H1 (cell line): ENCODE results near the gene SPP1. TPM values are rescaled to one million over a fixed set of nuclear protein-coding genes. Genes with fewer than 3 reads are reported as not detected.

Experiments used
- EP300 ChIP-seq, 2 experiments: IDR thresholded peaks; 1 replicate in 1 of 2; 2 replicates in 1 of 2; pipeline ENCODE4 v1.6.1; 2011 to 2012; ENCODE audit warnings: low read depth in 2 of 2, low read length in 2 of 2, mild to moderate bottlenecking in 2 of 2, borderline replicate concordance in 1 of 2, inconsistent platforms in 1 of 2, moderate library complexity in 1 of 2
- JUN ChIP-seq: IDR thresholded peaks from 2 replicates; pipeline ENCODE4 v1.6.1; 2011; ENCODE audit warnings: low read depth, mild to moderate bottlenecking, improper control_type of control experiment, low read length
- KDM4A ChIP-seq: IDR thresholded peaks from one replicate; pipeline ENCODE4 v1.7.1; 2012; ENCODE audit warnings: low read depth, mild to moderate bottlenecking, moderate library complexity, low read length, inconsistent platforms; ENCODE audit not compliant: severe bottlenecking
- POLR2AphosphoS5 ChIP-seq: IDR thresholded peaks from 2 replicates; pipeline ENCODE4 v1.6.1; 2011; ENCODE audit warnings: low read depth, low read length
- RFX5 ChIP-seq: IDR thresholded peaks from 2 replicates; pipeline ENCODE4 v1.6.1; 2011; ENCODE audit warnings: low read depth, low read length, improper control_type of control experiment, borderline replicate concordance
- TAF7 ChIP-seq: optimal IDR thresholded peaks from 2 replicates; pipeline ENCODE3; 2011; ENCODE audit warnings: low read depth, mild to moderate bottlenecking, inconsistent platforms, low read length, moderate library complexity, borderline replicate concordance
- TEAD4 ChIP-seq: IDR thresholded peaks from 2 replicates; pipeline ENCODE4 v1.6.1; 2012; ENCODE audit warnings: low read depth, low read length, inconsistent platforms, mixed read lengths
- polyA plus RNA-seq, 7 experiments: library from polyadenylated mRNA; depleted of rRNA in 3 of 7; stranded (reverse) in 5 of 7; unstranded in 2 of 7; fragments of >200 nt in 5 of 7; fragments of 200-250 nt in 2 of 7; gene quantifications; 1 replicate in 5 of 7; 2 replicates in 1 of 7; 4 replicates in 1 of 7; pipeline versions ENCODE4 v1.2.1 to v1.2.3, GENCODE V29; 2011 to 2013; ENCODE audit warnings: missing spikeins in 2 of 7, mixed read lengths in 2 of 7
- total RNA-seq: library from RNA; stranded (reverse); fragmentation: NEBNext Ultra II Directional; extraction: Animal tissue kit (Norgen Biotek cat#: 25700); gene quantifications from 2 replicates; pipeline ENCODE4 v1.2.1, GENCODE V29; 2021
- TF ChIP-seq, protein P1 (sequence below): IDR thresholded peaks from 2 replicates; pipeline ENCODE4 v1.6.1; 2012; ENCODE audit warnings: inconsistent platforms

SPP1 gene
- total and polyA plus RNA-seq, 2 of the 8 experiments (the other 6 are each of a cell fraction or from before 2014, with no cell fraction given): 13.7 to 26.5 TPM

DNA sequence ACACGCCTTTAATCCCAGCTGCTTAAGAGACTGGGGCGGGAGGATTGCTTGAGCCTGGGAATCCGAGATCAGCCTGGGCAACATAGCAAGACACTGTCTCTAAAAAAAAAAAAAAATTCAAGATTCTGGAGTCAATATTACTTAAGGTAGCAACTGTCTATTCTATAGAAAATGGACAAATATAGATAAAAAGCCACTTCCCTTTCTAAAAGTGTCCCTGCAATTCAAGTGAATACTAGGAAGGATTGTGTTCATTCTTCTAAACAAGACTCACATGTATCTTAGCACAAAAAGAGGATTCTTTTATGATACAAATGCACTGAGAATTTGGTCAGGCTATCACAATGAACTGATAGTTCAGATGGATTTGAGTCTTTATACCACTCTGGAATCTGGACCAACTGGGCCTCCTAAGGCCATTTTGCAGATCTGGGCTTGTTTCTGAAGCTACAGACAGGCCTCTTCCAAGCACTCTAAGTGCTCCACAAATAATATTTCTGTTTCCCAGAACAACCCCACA lies 38.9 kb downstream of the SPP1 start (continued):
- TF ChIP-seq, protein P1, sequence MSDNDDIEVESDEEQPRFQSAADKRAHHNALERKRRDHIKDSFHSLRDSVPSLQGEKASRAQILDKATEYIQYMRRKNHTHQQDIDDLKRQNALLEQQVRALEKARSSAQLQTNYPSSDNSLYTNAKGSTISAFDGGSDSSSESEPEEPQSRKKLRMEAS: no peak
- TF ChIP-seq POLR2AphosphoS5: no peak
- no peak for TF ChIP-seq JUN
- TF ChIP-seq EP300 (IDR thresholded peaks at IDR 0.05; ENCODE audit: borderline replicate concordance in 1 of 2, low read depth in 2 of 2, low read length in 2 of 2): no peak
- no peak for TF ChIP-seq TEAD4
- no peak for TF ChIP-seq KDM4A
- no peak for TF ChIP-seq TAF7
- no peak for TF ChIP-seq RFX5
